GM18870 (cell line): ENCODE data around the gene CTTNBP2.

Experiments
- ATAC-seq: cut with Tn5 transposase; IDR thresholded peaks from one replicate; pipeline ENCODE4 v1.9.1; 2021; ENCODE audit warnings: moderate library complexity; ENCODE audit not compliant: unreplicated experiment

Gene CTTNBP2, protein sequence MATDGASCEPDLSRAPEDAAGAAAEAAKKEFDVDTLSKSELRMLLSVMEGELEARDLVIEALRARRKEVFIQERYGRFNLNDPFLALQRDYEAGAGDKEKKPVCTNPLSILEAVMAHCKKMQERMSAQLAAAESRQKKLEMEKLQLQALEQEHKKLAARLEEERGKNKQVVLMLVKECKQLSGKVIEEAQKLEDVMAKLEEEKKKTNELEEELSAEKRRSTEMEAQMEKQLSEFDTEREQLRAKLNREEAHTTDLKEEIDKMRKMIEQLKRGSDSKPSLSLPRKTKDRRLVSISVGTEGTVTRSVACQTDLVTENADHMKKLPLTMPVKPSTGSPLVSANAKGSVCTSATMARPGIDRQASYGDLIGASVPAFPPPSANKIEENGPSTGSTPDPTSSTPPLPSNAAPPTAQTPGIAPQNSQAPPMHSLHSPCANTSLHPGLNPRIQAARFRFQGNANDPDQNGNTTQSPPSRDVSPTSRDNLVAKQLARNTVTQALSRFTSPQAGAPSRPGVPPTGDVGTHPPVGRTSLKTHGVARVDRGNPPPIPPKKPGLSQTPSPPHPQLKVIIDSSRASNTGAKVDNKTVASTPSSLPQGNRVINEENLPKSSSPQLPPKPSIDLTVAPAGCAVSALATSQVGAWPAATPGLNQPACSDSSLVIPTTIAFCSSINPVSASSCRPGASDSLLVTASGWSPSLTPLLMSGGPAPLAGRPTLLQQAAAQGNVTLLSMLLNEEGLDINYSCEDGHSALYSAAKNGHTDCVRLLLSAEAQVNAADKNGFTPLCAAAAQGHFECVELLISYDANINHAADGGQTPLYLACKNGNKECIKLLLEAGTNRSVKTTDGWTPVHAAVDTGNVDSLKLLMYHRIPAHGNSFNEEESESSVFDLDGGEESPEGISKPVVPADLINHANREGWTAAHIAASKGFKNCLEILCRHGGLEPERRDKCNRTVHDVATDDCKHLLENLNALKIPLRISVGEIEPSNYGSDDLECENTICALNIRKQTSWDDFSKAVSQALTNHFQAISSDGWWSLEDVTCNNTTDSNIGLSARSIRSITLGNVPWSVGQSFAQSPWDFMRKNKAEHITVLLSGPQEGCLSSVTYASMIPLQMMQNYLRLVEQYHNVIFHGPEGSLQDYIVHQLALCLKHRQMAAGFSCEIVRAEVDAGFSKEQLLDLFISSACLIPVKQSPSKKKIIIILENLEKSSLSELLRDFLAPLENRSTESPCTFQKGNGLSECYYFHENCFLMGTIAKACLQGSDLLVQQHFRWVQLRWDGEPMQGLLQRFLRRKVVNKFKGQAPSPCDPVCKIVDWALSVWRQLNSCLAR (N-terminal part only)

DNA sequence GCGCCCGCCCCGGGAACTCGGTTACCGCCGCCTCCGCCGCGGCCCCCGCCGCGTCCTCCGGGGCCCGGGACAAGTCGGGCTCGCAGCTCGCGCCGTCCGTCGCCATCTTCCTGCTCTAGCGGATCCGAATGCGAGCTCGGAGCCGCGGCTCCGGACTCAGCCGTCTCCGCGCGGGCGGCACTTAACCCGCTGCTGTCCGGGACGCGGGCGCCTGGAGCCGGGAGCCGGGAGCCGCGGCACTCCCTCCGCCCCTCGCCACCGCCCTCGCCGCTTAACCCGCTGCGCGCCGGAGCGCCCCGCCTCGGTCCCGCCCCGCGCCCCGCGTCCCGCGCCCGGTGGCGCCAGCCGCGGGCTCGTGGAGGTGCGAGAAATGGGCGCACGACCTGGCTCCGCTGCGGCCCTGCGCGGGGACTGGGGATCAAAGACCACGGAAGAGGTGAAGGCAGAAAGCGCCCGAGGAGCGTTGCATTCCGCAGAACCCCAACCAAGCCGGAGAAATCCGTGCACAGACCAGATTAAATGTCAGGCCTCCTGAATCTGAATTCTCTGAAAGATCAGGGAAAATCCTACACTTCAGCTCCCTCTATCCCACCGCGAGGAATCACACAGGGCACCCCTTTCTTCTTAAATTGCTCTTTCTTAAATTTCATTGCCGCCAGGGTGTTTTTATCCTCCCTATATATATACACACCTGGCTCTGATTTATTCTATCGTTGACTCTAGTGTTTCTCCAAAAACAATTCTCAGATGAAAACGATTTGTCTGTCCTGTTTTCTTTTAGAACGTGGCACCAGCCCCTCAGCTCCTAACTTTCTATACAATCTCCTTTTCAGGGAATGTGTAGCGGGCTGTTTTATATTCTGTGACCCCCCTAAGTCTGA is at the start of gene CTTNBP2:
TSS of gene CTTNBP2 (minus strand) at position 132 of the 881 bp plus-strand sequence. CDS start at position 106, 26 bp downstream.
- ATAC-seq = no peak

DNA sequence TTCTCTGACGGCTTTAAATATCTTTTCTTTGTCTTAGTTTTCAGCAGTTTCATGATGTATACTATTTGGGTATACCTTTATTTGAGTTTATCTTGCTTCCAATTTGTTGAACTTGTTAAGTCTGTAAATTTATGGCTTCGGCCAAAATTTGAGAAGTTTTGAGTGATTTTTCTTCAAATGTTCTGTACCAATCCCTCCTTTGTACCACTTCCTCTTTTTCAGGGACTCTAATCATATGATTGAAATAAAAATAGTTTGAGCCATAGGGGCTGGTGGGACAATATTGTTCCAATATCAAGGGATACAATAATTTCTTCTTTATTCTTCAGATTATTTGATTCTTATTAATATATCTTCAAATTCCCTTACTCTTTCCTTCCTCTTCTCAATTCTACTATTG is 43.1 kb upstream of the CTTNBP2 start:
- ATAC-seq = no peak

GRCh38 chr7:117912421-117912820 is 39.2 kb upstream of the CTTNBP2 start:
- ATAC-seq = no peak

GRCh38 chr7:117908031-117908795 is 35.0 kb upstream of the CTTNBP2 start:
- ATAC-seq = no peak

DNA sequence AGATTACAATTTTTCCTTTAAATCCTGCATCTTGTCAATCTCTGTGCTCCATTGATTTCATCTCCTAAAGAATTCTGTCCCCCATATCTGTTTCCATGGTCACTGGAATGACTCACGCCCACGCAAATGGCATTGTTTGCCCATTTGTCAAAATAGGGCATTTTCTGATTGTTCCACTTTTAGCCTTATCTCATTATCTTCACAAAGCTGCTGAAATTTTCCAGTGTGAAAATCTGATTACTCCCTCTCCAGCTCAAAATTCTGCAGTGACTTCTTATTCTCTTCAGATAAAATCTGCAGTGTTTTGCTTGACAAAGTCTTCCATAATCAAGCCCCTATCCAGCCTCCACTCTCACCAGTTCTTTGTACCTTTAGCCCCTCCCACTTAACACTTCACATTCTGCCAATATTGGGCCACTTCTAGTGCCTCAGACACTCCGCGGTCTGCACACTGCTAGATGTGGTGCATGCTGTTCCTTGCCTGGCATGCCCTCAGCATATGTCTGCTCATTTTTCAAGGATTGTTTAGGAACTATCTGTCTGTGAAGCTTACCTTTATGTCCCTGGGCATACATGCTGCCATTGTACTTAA is 33.9 kb upstream of the CTTNBP2 start:
- no peak for ATAC-seq

DNA sequence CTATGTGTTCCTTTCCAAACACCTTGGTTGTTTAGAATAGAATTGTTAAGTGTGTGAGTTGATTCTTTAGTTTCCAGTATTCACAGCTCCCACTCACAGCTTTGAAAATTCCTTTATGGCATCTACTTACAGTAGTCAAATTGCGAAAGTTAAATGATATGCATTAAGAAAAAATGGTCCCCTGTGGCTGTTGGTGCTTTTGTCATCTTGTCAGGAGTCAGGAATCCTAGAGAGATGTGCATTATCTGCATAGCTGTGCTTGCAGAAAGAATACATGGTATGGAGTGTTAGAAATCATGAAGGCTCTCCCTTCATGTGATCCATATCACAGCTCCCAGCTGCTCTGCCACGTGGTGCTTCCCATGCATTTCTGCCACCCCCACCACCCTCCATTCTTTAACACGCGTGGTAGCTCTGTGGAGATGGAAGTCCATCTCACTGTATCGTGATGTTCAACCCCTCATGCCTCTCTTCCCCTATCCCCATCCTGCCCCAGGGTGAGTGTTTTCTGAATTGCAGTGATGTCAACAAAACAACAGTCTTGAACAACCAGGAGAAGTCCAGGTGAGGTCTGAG is 29.2 kb upstream of the CTTNBP2 start:
- no peak for ATAC-seq

- ATAC-seq = no peak
Measured at GRCh38 chr7:117901089-117901797, 28.0 kb upstream of the CTTNBP2 start.

DNA sequence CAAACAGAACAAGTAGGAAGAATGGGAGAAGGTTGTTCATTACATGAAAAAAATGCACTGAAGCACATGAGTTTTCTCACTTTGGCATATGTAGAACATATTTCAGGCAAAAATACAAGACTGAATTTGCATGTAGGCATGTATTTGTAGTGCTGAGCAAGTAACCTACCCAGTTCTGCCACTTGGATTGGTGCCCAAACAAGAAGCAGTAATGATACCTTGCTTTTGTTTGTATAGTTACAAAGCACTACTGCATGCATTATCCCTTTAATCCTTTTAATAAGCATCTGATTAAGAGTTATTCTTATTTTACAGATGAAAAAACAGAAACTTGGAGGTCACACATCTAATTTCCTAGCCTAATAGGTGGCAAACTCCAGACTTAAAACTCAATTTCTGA is 23.1 kb upstream of the CTTNBP2 start:
- no peak for ATAC-seq

GRCh38 chr7:117895276-117895675 is 22.0 kb upstream of the CTTNBP2 start:
- no peak for ATAC-seq

DNA sequence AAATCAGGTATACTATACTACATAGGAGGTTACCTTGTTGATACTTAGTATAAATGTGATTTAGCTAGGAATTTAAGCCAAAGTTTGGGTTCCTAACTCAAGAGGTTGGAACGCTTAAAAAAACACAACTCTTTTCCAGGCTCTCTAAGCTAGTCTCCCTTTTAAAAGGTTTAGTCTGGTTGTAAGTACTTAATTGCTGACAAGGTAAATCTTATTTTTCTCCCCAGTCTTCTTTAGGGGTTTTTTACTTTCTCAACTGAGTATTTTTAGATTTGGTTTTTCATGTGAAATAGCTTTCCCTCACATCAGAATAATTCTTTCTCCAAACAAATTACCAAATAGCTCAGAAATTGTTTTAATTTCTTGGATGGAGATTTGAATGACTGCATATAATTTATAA is 20.8 kb upstream of the CTTNBP2 start:
- no peak for ATAC-seq

DNA sequence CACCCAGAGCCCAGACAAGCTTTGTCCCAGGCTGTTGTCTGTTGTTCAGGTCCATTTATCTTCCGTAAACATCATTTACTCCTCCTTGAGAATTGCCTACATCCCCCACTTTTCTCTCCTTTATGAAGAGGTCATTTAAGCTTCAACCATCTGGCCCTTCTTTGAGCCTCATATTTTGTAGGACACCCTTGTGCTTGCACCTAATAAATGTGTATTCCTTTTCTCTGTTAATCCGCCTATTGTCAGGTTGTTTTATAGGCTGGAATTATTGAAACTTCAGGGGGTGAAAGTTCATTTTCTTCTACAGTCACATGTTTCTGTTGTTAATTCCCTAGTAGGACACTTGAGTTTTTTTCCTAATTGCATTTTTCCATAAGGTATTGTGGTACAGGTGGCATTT is 19.6 kb upstream of the CTTNBP2 start:
- ATAC-seq = no peak

DNA sequence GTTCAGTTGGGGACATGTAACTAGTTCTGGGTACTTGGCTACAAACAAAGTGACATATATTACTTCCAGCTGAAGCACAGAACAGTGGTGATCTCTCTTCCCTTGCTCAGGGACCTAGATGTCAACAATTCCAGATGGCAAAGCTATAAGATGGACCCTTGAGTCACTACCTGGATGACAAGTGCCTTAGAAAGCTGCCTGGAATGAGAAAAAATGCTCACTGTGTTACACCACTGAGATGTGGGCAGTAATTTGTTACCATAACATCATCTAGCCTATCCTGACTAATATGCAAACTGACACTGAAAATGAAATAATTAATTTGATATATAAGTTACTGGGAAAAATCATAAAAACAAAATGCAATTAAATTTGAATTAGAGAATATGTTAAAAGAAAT is 16.4 kb upstream of the CTTNBP2 start:
- ATAC-seq = no peak

GRCh38 chr7:117888627-117889026 is 15.4 kb upstream of the CTTNBP2 start:
- ATAC-seq = no peak

DNA sequence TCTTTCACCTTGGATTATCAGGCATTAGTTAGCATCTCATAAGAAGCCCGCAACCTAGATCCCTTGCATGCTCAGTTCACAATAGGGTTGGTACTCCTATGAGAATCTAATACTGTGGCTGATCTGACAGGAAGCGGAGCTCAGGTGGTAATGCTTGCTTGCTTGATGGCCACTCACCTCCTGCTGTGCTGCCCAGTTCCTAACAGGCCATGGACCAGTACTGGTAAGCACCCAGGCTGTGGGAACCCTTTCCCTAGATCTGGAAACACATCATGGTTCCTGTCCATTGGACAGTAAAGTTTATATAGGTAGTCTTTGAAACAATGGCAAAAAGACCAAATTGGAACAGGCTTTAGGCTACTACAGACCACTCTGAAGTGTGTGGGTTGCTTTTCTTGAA is 9.4 kb upstream of the CTTNBP2 start:
- no peak for ATAC-seq

GRCh38 chr7:117876761-117877160 is 3.5 kb upstream of the CTTNBP2 start:
- no peak for ATAC-seq

DNA sequence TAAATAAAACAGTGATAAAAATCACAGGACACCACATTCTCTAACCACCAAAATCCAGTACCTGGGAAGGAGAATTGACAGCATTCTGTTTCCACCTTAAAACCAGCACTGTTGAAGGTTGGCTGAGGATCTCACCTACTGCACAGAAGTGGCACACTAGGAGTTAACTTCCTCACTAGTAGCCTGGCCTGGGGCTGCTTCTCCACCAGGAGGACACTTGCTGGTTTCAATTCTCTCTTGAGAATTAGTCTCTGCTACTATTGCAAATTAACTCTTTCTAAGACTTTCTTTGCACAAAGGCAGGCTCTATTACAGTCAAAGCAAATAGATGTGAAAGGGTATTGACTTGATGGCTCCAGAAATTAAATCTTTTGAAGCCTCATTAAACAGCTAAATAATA is 2.3 kb upstream of the CTTNBP2 start:
- no peak for ATAC-seq

- ATAC-seq = no peak
Measured at GRCh38 chr7:117874191-117874700, 1.0 kb upstream of the CTTNBP2 start.
